Transverse colon (tissue), 4 donors: Measurements from ENCODE around the gene SPTB. TPM values are rescaled to one million over a fixed set of nuclear protein-coding genes. Genes with fewer than 3 reads are reported as not detected.

Experiments used
- DNase-seq: peaks from one replicate; pipeline ENCODE4 v3.0.0-alpha.2; 2019
- H3K27ac ChIP-seq, 4 donors: fragments of 200-600 bp; sonication (generic); 2 replicates each; pipeline ENCODE4 v1.5.1; 2016 to 2018; ENCODE audit warnings: inconsistent platforms in 4 of 4
- H3K27me3 ChIP-seq: fragments of 200-600 bp; sonication (generic); 2 replicates; pipeline ENCODE4 v1.5.1; 2017; ENCODE audit warnings: inconsistent platforms
- H3K36me3 ChIP-seq, 4 donors: fragments of 200-600 bp; sonication (generic); 2 replicates each; pipeline ENCODE4 v1.5.1; 2017 to 2019; ENCODE audit warnings: inconsistent platforms in 4 of 4
- H3K4me1 ChIP-seq, 4 donors: fragments of 200-600 bp; sonication (generic); 2 replicates each; pipeline ENCODE4 v1.5.1; 2017 to 2020; ENCODE audit warnings: inconsistent platforms in 4 of 4
- H3K4me3 ChIP-seq, 4 donors: fragments of 200-600 bp; sonication (generic); 1 replicate in 1 of 4; 2 replicates in 3 of 4; pipeline versions ENCODE4 v1.5.1 to v1.6.1; 2017 to 2019; ENCODE audit warnings: inconsistent platforms in 4 of 4
- H3K9me3 ChIP-seq, 2 donors: fragments of 200-600 bp; sonication (generic); 2 replicates each; pipeline ENCODE4 v1.5.1; 2017 to 2019; ENCODE audit warnings: inconsistent platforms in 2 of 2
- EP300 ChIP-seq: sonication (generic); formaldehyde crosslinking; IDR thresholded peaks from one replicate; pipeline ENCODE4 v1.6.1; 2017; ENCODE audit warnings: antibody characterized with exemption, low read depth
- POLR2A ChIP-seq: fragments of 450-650 bp; IDR thresholded peaks from one replicate; pipeline ENCODE4 v1.6.1; 2016; ENCODE audit warnings: antibody characterized with exemption, mild to moderate bottlenecking, moderate library complexity
- POLR2AphosphoS5 ChIP-seq, 3 donors: sonication (generic); formaldehyde crosslinking; IDR thresholded peaks; one replicate each; pipeline ENCODE4 v1.6.1; 2016; ENCODE audit warnings: antibody characterized with exemption in 3 of 3
- WGBS, 2 donors: methylation state at CpG; one replicate each; pipeline ENCODE4 v1.1.5; 2018; ENCODE audit warnings: low coverage in 1 of 2; 5-methylcytosine and 5-hydroxymethylcytosine counted together
- in situ Hi-C, 4 donors: fragments of 200-750 bp; cut with MboI; loops; one replicate each; pipeline versions ENCODE4 v1.15.0 to v1.15.1; 2017; ENCODE audit warnings: low sequenced_read_pairs in 3 of 4, low pct_ligation_motif_present in 1 of 4, low pct_unique_long_range_greater_than_20kb in 1 of 4
- intact Hi-C: fragments of 100-400 bp; cut with DNase I; formaldehyde crosslinking; loops from one replicate; pipeline ENCODE4 v1.15.1; 2023; ENCODE audit warnings: low total_unique reads
- total RNA-seq, 4 donors: library from RNA; depleted of rRNA; stranded (reverse); fragments of >200 nt; gene quantifications; one replicate each; pipeline ENCODE4 v1.1.0, GENCODE V29; 2016
- TF ChIP-seq, protein P1 (sequence below), 5 experiments: fragments of 200-600 bp in 3 of 5; fragments of 450-650 bp in 2 of 5; sonication (generic) in 3 of 5; IDR thresholded peaks; 1 replicate in 2 of 5; 2 replicates in 3 of 5; pipeline ENCODE4 v1.5.1; 2016 to 2017; ENCODE audit warnings: antibody characterized with exemption in 5 of 5, inconsistent platforms in 3 of 5, mild to moderate bottlenecking in 2 of 5, moderate library complexity in 1 of 5

Gene SPTB
- total RNA-seq, 4 donors from 2014 or later, result 0.20 to 0.96 (median 0.58) TPM

- 32 to 47% methylated on average over 4 to 6 of the region's 6 CpGs for WGBS, 2 donors
- intact Hi-C loops (no loop called here), in situ Hi-C loops (loop anchor here in 1 of 4 donors (25.0 kb wide), 1 partner anchor 503 kb away; no protein-coding TSS in a partner anchor)
- Histone ChIP-seq H3K27ac (no peak overlapping the region), H3K4me1 (no peaks in the 10 kb centered on the region), H3K4me3 (no peak overlapping the region), H3K36me3 (no peaks in the 10 kb centered on the region), H3K27me3 (peaks cover 1% of the 10 kb centered on the region), H3K9me3 (no peaks in the 10 kb centered on the region)
- DNase-seq, result no peak
- TF ChIP-seq POLR2AphosphoS5 (IDR thresholded peaks at IDR 0.05) (no peak), POLR2A (no peak), EP300 (no peak)
- TF ChIP-seq, protein P1, sequence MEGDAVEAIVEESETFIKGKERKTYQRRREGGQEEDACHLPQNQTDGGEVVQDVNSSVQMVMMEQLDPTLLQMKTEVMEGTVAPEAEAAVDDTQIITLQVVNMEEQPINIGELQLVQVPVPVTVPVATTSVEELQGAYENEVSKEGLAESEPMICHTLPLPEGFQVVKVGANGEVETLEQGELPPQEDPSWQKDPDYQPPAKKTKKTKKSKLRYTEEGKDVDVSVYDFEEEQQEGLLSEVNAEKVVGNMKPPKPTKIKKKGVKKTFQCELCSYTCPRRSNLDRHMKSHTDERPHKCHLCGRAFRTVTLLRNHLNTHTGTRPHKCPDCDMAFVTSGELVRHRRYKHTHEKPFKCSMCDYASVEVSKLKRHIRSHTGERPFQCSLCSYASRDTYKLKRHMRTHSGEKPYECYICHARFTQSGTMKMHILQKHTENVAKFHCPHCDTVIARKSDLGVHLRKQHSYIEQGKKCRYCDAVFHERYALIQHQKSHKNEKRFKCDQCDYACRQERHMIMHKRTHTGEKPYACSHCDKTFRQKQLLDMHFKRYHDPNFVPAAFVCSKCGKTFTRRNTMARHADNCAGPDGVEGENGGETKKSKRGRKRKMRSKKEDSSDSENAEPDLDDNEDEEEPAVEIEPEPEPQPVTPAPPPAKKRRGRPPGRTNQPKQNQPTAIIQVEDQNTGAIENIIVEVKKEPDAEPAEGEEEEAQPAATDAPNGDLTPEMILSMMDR (IDR thresholded peaks at IDR 0.05), result no peak
Measured at GRCh38 chr14:64865109-64865508, 14.6 kb downstream of the SPTB start.

- 89% methylated on average over 1 of the region's 1 CpG for WGBS, 2 donors
- no peaks in the 10 kb centered on the region for H3K9me3 ChIP-seq
- DNase-seq, result no peak
- TF ChIP-seq POLR2A (no peak), POLR2AphosphoS5 (IDR thresholded peaks at IDR 0.05) (no peak), EP300 (no peak)
- TF ChIP-seq, protein P1 (IDR thresholded peaks at IDR 0.05), result no peak
- no peak overlapping the region for H3K4me3 ChIP-seq
- H3K27ac ChIP-seq, result no peak overlapping the region
- H3K27me3 ChIP-seq, result no peaks in the 10 kb centered on the region
- H3K36me3 ChIP-seq, result no peaks in the 10 kb centered on the region
- H3K4me1 ChIP-seq, result no peaks in the 10 kb centered on the region
- in situ Hi-C loops (loop anchor here in 1 of 4 donors (25.0 kb wide), 1 partner anchor 502 kb away; no protein-coding TSS in a partner anchor), intact Hi-C loops (no loop called here)
Measured at GRCh38 chr14:64864258-64864657, 15.4 kb downstream of the SPTB start.

GRCh38 chr14:64861916-64862315 is 17.8 kb downstream of the SPTB start:
- TF ChIP-seq POLR2A (no peak), EP300 (no peak), POLR2AphosphoS5 (IDR thresholded peaks at IDR 0.05) (no peak)
- TF ChIP-seq, protein P1 (IDR thresholded peaks at IDR 0.05), result no peak
- no peaks in the 10 kb centered on the region for H3K27me3 ChIP-seq
- 68 to 78% methylated on average over 1 to 3 of the region's 3 CpGs for WGBS, 2 donors
- H3K27ac ChIP-seq, result no peak overlapping the region
- intact Hi-C loops, result no loop called here
- H3K4me3 ChIP-seq, result no peak overlapping the region
- in situ Hi-C loops, result loop anchor here in 1 of 4 donors (25.0 kb wide), 1 partner anchor 500 kb away; no protein-coding TSS in a partner anchor
- DNase-seq, result no peak
- no peaks in the 10 kb centered on the region for H3K36me3 ChIP-seq
- no peaks in the 10 kb centered on the region for H3K9me3 ChIP-seq
- H3K4me1 ChIP-seq, result no peaks in the 10 kb centered on the region

DNA sequence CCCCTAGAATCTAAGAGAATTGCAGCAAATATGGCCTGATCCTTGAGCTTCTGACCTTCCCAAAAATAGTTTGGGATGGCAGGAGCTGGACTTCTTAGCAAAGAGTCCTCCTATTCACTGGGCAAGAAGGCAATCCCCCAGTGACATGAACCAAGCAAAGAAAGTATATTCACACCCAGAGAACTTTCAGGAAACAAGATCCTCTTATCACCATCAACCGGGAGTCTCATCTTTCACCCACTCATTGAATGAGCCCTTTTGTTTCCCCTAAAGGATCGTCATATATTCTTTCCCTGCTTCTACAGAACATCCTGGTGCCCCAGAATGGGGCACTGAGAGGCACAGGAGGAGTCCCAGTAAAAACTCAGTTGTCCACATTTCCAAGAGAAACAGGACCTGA is 19.7 kb downstream of the SPTB start:
- no peaks in the 10 kb centered on the region for H3K9me3 ChIP-seq
- H3K4me1 ChIP-seq, result no peaks in the 10 kb centered on the region
- no peak overlapping the region for H3K27ac ChIP-seq
- H3K27me3 ChIP-seq, result no peaks in the 10 kb centered on the region
- intact Hi-C loops, result no loop called here
- DNase-seq, result no peak
- no peak for TF ChIP-seq POLR2AphosphoS5 (IDR thresholded peaks at IDR 0.05)
- no peak for TF ChIP-seq EP300
- TF ChIP-seq POLR2A, result no peak
- TF ChIP-seq, protein P1 (IDR thresholded peaks at IDR 0.05), result no peak
- WGBS, 2 donors, result 30 to 36% methylated on average over 2 of the region's 2 CpGs
- no peak overlapping the region for H3K4me3 ChIP-seq
- H3K36me3 ChIP-seq, result no peaks in the 10 kb centered on the region
- in situ Hi-C loops, result loop anchor here in 1 of 4 donors (25.0 kb wide), 1 partner anchor 498 kb away; no protein-coding TSS in a partner anchor
